ENCODE measurements around the gene LAMB4. TPM values are rescaled to one million over a fixed set of nuclear protein-coding genes. Genes with fewer than 3 reads are reported as not detected.

The LAMB4 gene
- total and polyA plus RNA-seq, 7 experiments from 2014 or later: 0.17 TPM; not detected in 6

GRCh38 chr7:108045154-108045553, 85.0 kb downstream of the LAMB4 start:
- H3K36me3 ChIP-seq (ENCODE audit: control insufficient read depth in 2 of 3, insufficient read depth in 3 of 3, low read length in 3 of 3): no peaks in the 10 kb centered on the region
- no peak overlapping the region for H3K27ac ChIP-seq (ENCODE audit: low read depth, low read length)
- ATAC-seq (no peak), DNase-seq (no peak)
- intact Hi-C loops (cut with micrococcal nuclease): no loop called here
- Mint-ChIP-seq H3K27me3 (peaks cover 0 to 24% (median 7%) of the 10 kb centered on the region in 5 donors), H3K4me3 (no peak overlapping the region), H3K4me1 (peaks cover 0 to 13% (median 4%) of the 10 kb centered on the region in 7 donors), H3K9me3 (no peaks in the 10 kb centered on the region), H3K36me3 (no peaks in the 10 kb centered on the region), H3K27ac (no peak overlapping the region)
- no peaks in the 10 kb centered on the region for H3K27me3 ChIP-seq (ENCODE audit: control insufficient read depth in 2 of 2, insufficient read depth in 2 of 2, low read length in 2 of 2)
- ChIA-PET POLR2A (no interaction called here), CTCF (no interaction called here)
- no peak overlapping the region for H3K4me3 ChIP-seq (ENCODE audit: low read length)
- H3K9me3 ChIP-seq (ENCODE audit: control insufficient read depth in 2 of 3, low read length in 3 of 3): no peaks in the 10 kb centered on the region
- H3K4me1 ChIP-seq (ENCODE audit: control insufficient read depth in 2 of 2, insufficient read depth in 2 of 2, low read length in 2 of 2): no peaks in the 10 kb centered on the region

- ChIA-PET POLR2A (no interaction called here), CTCF (no interaction called here)
- Mint-ChIP-seq H3K9me3 (no peaks in the 10 kb centered on the region), H3K27me3 (peaks cover 0 to 24% (median 7%) of the 10 kb centered on the region in 5 donors), H3K4me1 (peaks cover 0 to 13% (median 4%) of the 10 kb centered on the region in 7 donors), H3K27ac (no peak overlapping the region), H3K36me3 (no peaks in the 10 kb centered on the region), H3K4me3 (no peak overlapping the region)
- DNase-seq: no peak
- no peak overlapping the region for H3K4me3 ChIP-seq (ENCODE audit: low read length)
- ATAC-seq: no peak
- intact Hi-C loops (cut with micrococcal nuclease): no loop called here
- H3K27me3 ChIP-seq (ENCODE audit: control insufficient read depth in 2 of 2, insufficient read depth in 2 of 2, low read length in 2 of 2): no peaks in the 10 kb centered on the region
- H3K9me3 ChIP-seq (ENCODE audit: control insufficient read depth in 2 of 3, low read length in 3 of 3): no peaks in the 10 kb centered on the region
- no peak overlapping the region for H3K27ac ChIP-seq (ENCODE audit: low read depth, low read length)
- H3K4me1 ChIP-seq (ENCODE audit: control insufficient read depth in 2 of 2, insufficient read depth in 2 of 2, low read length in 2 of 2): no peaks in the 10 kb centered on the region
- no peaks in the 10 kb centered on the region for H3K36me3 ChIP-seq (ENCODE audit: control insufficient read depth in 2 of 3, insufficient read depth in 3 of 3, low read length in 3 of 3)
Observed at GRCh38 chr7:108044345-108044744, 85.8 kb downstream of the LAMB4 start.

GRCh38 chr7:108038986-108039385, 91.2 kb downstream of the LAMB4 start:
- Mint-ChIP-seq H3K9me3 (no peaks in the 10 kb centered on the region), H3K4me3 (no peak overlapping the region), H3K27ac (no peak overlapping the region), H3K36me3 (no peaks in the 10 kb centered on the region), H3K4me1 (no peaks in the 10 kb centered on the region), H3K27me3 (peaks cover 0 to 16% (median 8%) of the 10 kb centered on the region in 5 donors)
- Histone ChIP-seq H3K4me1 (ENCODE audit: control insufficient read depth in 2 of 2, insufficient read depth in 2 of 2, low read length in 2 of 2) (no peaks in the 10 kb centered on the region), H3K36me3 (ENCODE audit: control insufficient read depth in 2 of 3, insufficient read depth in 3 of 3, low read length in 3 of 3) (no peaks in the 10 kb centered on the region), H3K27ac (ENCODE audit: low read depth, low read length) (no peak overlapping the region), H3K27me3 (ENCODE audit: control insufficient read depth in 2 of 2, insufficient read depth in 2 of 2, low read length in 2 of 2) (no peaks in the 10 kb centered on the region), H3K9me3 (ENCODE audit: control insufficient read depth in 2 of 3, low read length in 3 of 3) (no peaks in the 10 kb centered on the region), H3K4me3 (ENCODE audit: low read length) (no peak overlapping the region)
- DNase-seq (no peak), ATAC-seq (no peak)
- ChIA-PET POLR2A (interaction anchor here (0.6 kb wide), 1 partner anchor 1257 kb away, joined by 3 read pairs; no protein-coding TSS in a partner anchor), CTCF (no interaction called here)
- intact Hi-C loops (cut with micrococcal nuclease): no loop called here

- DNase-seq (no peak), ATAC-seq (no peak)
- Mint-ChIP-seq H3K4me1 (no peaks in the 10 kb centered on the region), H3K27me3 (peaks cover 0 to 16% (median 8%) of the 10 kb centered on the region in 5 donors), H3K27ac (no peak overlapping the region), H3K36me3 (no peaks in the 10 kb centered on the region), H3K9me3 (no peaks in the 10 kb centered on the region), H3K4me3 (no peak overlapping the region)
- H3K36me3 ChIP-seq (ENCODE audit: control insufficient read depth in 2 of 3, insufficient read depth in 3 of 3, low read length in 3 of 3): no peaks in the 10 kb centered on the region
- H3K4me1 ChIP-seq (ENCODE audit: control insufficient read depth in 2 of 2, insufficient read depth in 2 of 2, low read length in 2 of 2): no peaks in the 10 kb centered on the region
- intact Hi-C loops (cut with micrococcal nuclease): no loop called here
- POLR2A ChIA-PET: no interaction called here
- no peaks in the 10 kb centered on the region for H3K9me3 ChIP-seq (ENCODE audit: control insufficient read depth in 2 of 3, low read length in 3 of 3)
- CTCF ChIA-PET: no interaction called here
- no peak overlapping the region for H3K4me3 ChIP-seq (ENCODE audit: low read length)
- H3K27ac ChIP-seq (ENCODE audit: low read depth, low read length): no peak overlapping the region
- H3K27me3 ChIP-seq (ENCODE audit: control insufficient read depth in 2 of 2, insufficient read depth in 2 of 2, low read length in 2 of 2): no peaks in the 10 kb centered on the region
Observed at GRCh38 chr7:108037741-108038140, 92.4 kb downstream of the LAMB4 start.

GRCh38 chr7:108037140-108037539, 93.0 kb downstream of the LAMB4 start:
- intact Hi-C loops (cut with micrococcal nuclease): no loop called here
- DNase-seq (no peak), ATAC-seq (no peak)
- H3K9me3 Mint-ChIP-seq: no peaks in the 10 kb centered on the region
- Histone ChIP-seq H3K4me1 (ENCODE audit: control insufficient read depth in 2 of 2, insufficient read depth in 2 of 2, low read length in 2 of 2) (no peaks in the 10 kb centered on the region), H3K4me3 (ENCODE audit: low read length) (no peak overlapping the region), H3K9me3 (ENCODE audit: control insufficient read depth in 2 of 3, low read length in 3 of 3) (no peaks in the 10 kb centered on the region), H3K27me3 (ENCODE audit: control insufficient read depth in 2 of 2, insufficient read depth in 2 of 2, low read length in 2 of 2) (no peaks in the 10 kb centered on the region), H3K36me3 (ENCODE audit: control insufficient read depth in 2 of 3, insufficient read depth in 3 of 3, low read length in 3 of 3) (no peaks in the 10 kb centered on the region), H3K27ac (ENCODE audit: low read depth, low read length) (no peak overlapping the region)
- H3K4me1 Mint-ChIP-seq: no peaks in the 10 kb centered on the region
- CTCF ChIA-PET: no interaction called here
- POLR2A ChIA-PET: no interaction called here
- H3K36me3 Mint-ChIP-seq: no peaks in the 10 kb centered on the region
- peaks cover 0 to 16% (median 8%) of the 10 kb centered on the region in 5 donors for H3K27me3 Mint-ChIP-seq
- H3K4me3 Mint-ChIP-seq: no peak overlapping the region
- H3K27ac Mint-ChIP-seq: no peak overlapping the region

GRCh38 chr7:108034586-108034985, 95.6 kb downstream of the LAMB4 start:
- Mint-ChIP-seq H3K4me1 (no peaks in the 10 kb centered on the region), H3K4me3 (no peak overlapping the region), H3K27me3 (peaks cover under 1 to 8% (median 4%) of the 10 kb centered on the region in 5 donors), H3K9me3 (no peaks in the 10 kb centered on the region), H3K27ac (no peak overlapping the region), H3K36me3 (no peaks in the 10 kb centered on the region)
- Histone ChIP-seq H3K9me3 (ENCODE audit: control insufficient read depth in 2 of 3, low read length in 3 of 3) (no peaks in the 10 kb centered on the region), H3K27ac (ENCODE audit: low read depth, low read length) (no peak overlapping the region), H3K27me3 (ENCODE audit: control insufficient read depth in 2 of 2, insufficient read depth in 2 of 2, low read length in 2 of 2) (no peaks in the 10 kb centered on the region), H3K4me1 (ENCODE audit: control insufficient read depth in 2 of 2, insufficient read depth in 2 of 2, low read length in 2 of 2) (no peaks in the 10 kb centered on the region), H3K4me3 (ENCODE audit: low read length) (no peak overlapping the region), H3K36me3 (ENCODE audit: control insufficient read depth in 2 of 3, insufficient read depth in 3 of 3, low read length in 3 of 3) (no peaks in the 10 kb centered on the region)
- CTCF ChIA-PET: no interaction called here
- DNase-seq (no peak), ATAC-seq (no peak)
- intact Hi-C loops (cut with micrococcal nuclease): no loop called here
- POLR2A ChIA-PET: no interaction called here

- Histone ChIP-seq H3K27ac (ENCODE audit: low read depth, low read length) (no peak overlapping the region), H3K4me3 (ENCODE audit: low read length) (no peak overlapping the region), H3K36me3 (ENCODE audit: control insufficient read depth in 2 of 3, insufficient read depth in 3 of 3, low read length in 3 of 3) (no peaks in the 10 kb centered on the region), H3K9me3 (ENCODE audit: control insufficient read depth in 2 of 3, low read length in 3 of 3) (no peaks in the 10 kb centered on the region), H3K27me3 (ENCODE audit: control insufficient read depth in 2 of 2, insufficient read depth in 2 of 2, low read length in 2 of 2) (no peaks in the 10 kb centered on the region), H3K4me1 (ENCODE audit: control insufficient read depth in 2 of 2, insufficient read depth in 2 of 2, low read length in 2 of 2) (no peaks in the 10 kb centered on the region)
- H3K27me3 Mint-ChIP-seq: peaks cover 5 to 11% (median 7%) of the 10 kb centered on the region in 5 donors
- ChIA-PET POLR2A (no interaction called here), CTCF (no interaction called here)
- DNase-seq: no peak
- no peak for ATAC-seq
- H3K27ac Mint-ChIP-seq: no peak overlapping the region
- H3K4me3 Mint-ChIP-seq: no peak overlapping the region
- H3K9me3 Mint-ChIP-seq: no peaks in the 10 kb centered on the region
- no peaks in the 10 kb centered on the region for H3K4me1 Mint-ChIP-seq
- no peaks in the 10 kb centered on the region for H3K36me3 Mint-ChIP-seq
- intact Hi-C loops (cut with micrococcal nuclease): no loop called here
Observed at GRCh38 chr7:108033776-108034497, 96.2 kb downstream of the LAMB4 start.
